ENCODE measurements around the gene L1CAM. TPM values are rescaled to one million over a fixed set of nuclear protein-coding genes. Genes with fewer than 3 reads are reported as not detected.

L1CAM gene
- total RNA-seq, 1 experiment from 2014 or later = 0.64 TPM

GRCh38 chrX:153814591-153815315, 71.2 kb downstream of the L1CAM start:
- Histone ChIP-seq H3K27ac (ENCODE audit: low read depth, low read length, poor library complexity, severe bottlenecking) (no peak overlapping the region), H3K4me1 (ENCODE audit: insufficient read depth, low read length, poor library complexity, severe bottlenecking) (no peaks in the 10 kb centered on the region), H3K36me3 (ENCODE audit: insufficient read depth, low read length, poor library complexity, severe bottlenecking) (no peaks in the 10 kb centered on the region), H3K27me3 (replicated peaks; ENCODE audit: insufficient read depth, low read depth, low read length, poor library complexity) (no peaks in the 10 kb centered on the region), H3K4me3 (ENCODE audit: low read depth, low read length, poor library complexity, severe bottlenecking) (no peak overlapping the region), H3K9me3 (ENCODE audit: low read depth, low read length, poor library complexity, severe bottlenecking) (no peaks in the 10 kb centered on the region)
- intact Hi-C loops (cut with micrococcal nuclease; ENCODE audit: unreplicated experiment) = no loop called here
- DNase-seq (ENCODE audit: low spot score) = no peak
- ChIA-PET CTCF (no interaction called here), POLR2A (ENCODE audit: low non-redundant PET) (no interaction called here)
- no TSS peak for BruUV-seq (replicated peaks)
- TF ChIP-seq EZH2 (IDR thresholded peaks at IDR 0.05; ENCODE audit: borderline replicate concordance, low read depth, low read length, poor library complexity, severe bottlenecking) (no peak), CTCF (conservative IDR thresholded peaks at IDR 0.05; ENCODE audit: low read depth, low read length) (no peak)

GRCh38 chrX:153813161-153813560, 72.8 kb downstream of the L1CAM start:
- CTCF ChIA-PET = no interaction called here
- Histone ChIP-seq H3K27me3 (replicated peaks; ENCODE audit: insufficient read depth, low read depth, low read length, poor library complexity) (no peaks in the 10 kb centered on the region), H3K27ac (ENCODE audit: low read depth, low read length, poor library complexity, severe bottlenecking) (no peak overlapping the region), H3K4me1 (ENCODE audit: insufficient read depth, low read length, poor library complexity, severe bottlenecking) (no peaks in the 10 kb centered on the region), H3K9me3 (ENCODE audit: low read depth, low read length, poor library complexity, severe bottlenecking) (no peaks in the 10 kb centered on the region), H3K4me3 (ENCODE audit: low read depth, low read length, poor library complexity, severe bottlenecking) (no peak overlapping the region), H3K36me3 (ENCODE audit: insufficient read depth, low read length, poor library complexity, severe bottlenecking) (no peaks in the 10 kb centered on the region)
- no peak for DNase-seq (ENCODE audit: low spot score)
- intact Hi-C loops (cut with micrococcal nuclease; ENCODE audit: unreplicated experiment) = no loop called here
- TF ChIP-seq EZH2 (IDR thresholded peaks at IDR 0.05; ENCODE audit: borderline replicate concordance, low read depth, low read length, poor library complexity, severe bottlenecking) (no peak), CTCF (conservative IDR thresholded peaks at IDR 0.05; ENCODE audit: low read depth, low read length) (no peak)
- BruUV-seq (replicated peaks) = no TSS peak
- POLR2A ChIA-PET (ENCODE audit: low non-redundant PET) = no interaction called here

- TF ChIP-seq CTCF (conservative IDR thresholded peaks at IDR 0.05; ENCODE audit: low read depth, low read length) (no peak), EZH2 (IDR thresholded peaks at IDR 0.05; ENCODE audit: borderline replicate concordance, low read depth, low read length, poor library complexity, severe bottlenecking) (no peak)
- Histone ChIP-seq H3K4me3 (ENCODE audit: low read depth, low read length, poor library complexity, severe bottlenecking) (no peak overlapping the region), H3K4me1 (ENCODE audit: insufficient read depth, low read length, poor library complexity, severe bottlenecking) (no peaks in the 10 kb centered on the region), H3K36me3 (ENCODE audit: insufficient read depth, low read length, poor library complexity, severe bottlenecking) (no peaks in the 10 kb centered on the region), H3K27ac (ENCODE audit: low read depth, low read length, poor library complexity, severe bottlenecking) (no peak overlapping the region), H3K9me3 (ENCODE audit: low read depth, low read length, poor library complexity, severe bottlenecking) (no peaks in the 10 kb centered on the region), H3K27me3 (replicated peaks; ENCODE audit: insufficient read depth, low read depth, low read length, poor library complexity) (no peaks in the 10 kb centered on the region)
- intact Hi-C loops (cut with micrococcal nuclease; ENCODE audit: unreplicated experiment) = no loop called here
- ChIA-PET CTCF (no interaction called here), POLR2A (ENCODE audit: low non-redundant PET) (no interaction called here)
- no TSS peak for BruUV-seq (replicated peaks)
- DNase-seq (ENCODE audit: low spot score) = no peak
These were observed 73.8 kb downstream of the L1CAM start for GRCh38 chrX:153812220-153812619.

Other genes starting within 250 kb of the L1CAM start
- 0.92 and 1.4 TPM in 2 replicates for gene DUSP9, start 239.0 kb downstream of the L1CAM start, total RNA-seq (2021)
- 0.52 and 0.60 TPM in 2 replicates for gene PNCK, start 212.4 kb downstream of the L1CAM start, total RNA-seq (2021)
- 41.4 and 49.8 TPM in 2 replicates for gene SLC6A8, start 198.2 kb downstream of the L1CAM start, total RNA-seq (2021)
- gene BCAP31, start 161.8 kb downstream of the L1CAM start, total RNA-seq (2021) = 219 and 235 TPM in 2 replicates
- 7.8 and 8.0 TPM in 2 replicates for gene ABCD1, start 161.3 kb downstream of the L1CAM start, total RNA-seq (2021)
- 0.59 TPM in 1 of 2 replicates, not detected in the other for gene PLXNB3, start 121.9 kb downstream of the L1CAM start, total RNA-seq (2021)
- not detected in 2 replicates for gene SRPK3, start 105.1 kb downstream of the L1CAM start, total RNA-seq (2021)
- 52.0 and 55.7 TPM in 2 replicates for gene IDH3G, start 91.8 kb downstream of the L1CAM start, total RNA-seq (2021)
- 205 and 214 TPM in 2 replicates for gene SSR4, start 91.5 kb downstream of the L1CAM start, total RNA-seq (2021)
- 2.6 and 6.0 TPM in 2 replicates for gene PDZD4, start 55.6 kb downstream of the L1CAM start, total RNA-seq (2021)
- gene AVPR2, start 18.5 kb upstream of the L1CAM start, total RNA-seq (2021) = not detected in 2 replicates
- gene ARHGAP4, start 40.1 kb upstream of the L1CAM start, total RNA-seq (2021) = 43.0 and 45.7 TPM in 2 replicates
- 136 and 140 TPM in 2 replicates for gene NAA10, start 48.9 kb upstream of the L1CAM start, total RNA-seq (2021)
- gene RENBP, start 58.5 kb upstream of the L1CAM start, total RNA-seq (2021) = 3.4 and 5.7 TPM in 2 replicates
- gene HCFC1, start 85.6 kb upstream of the L1CAM start, total RNA-seq (2021) = 124 and 137 TPM in 2 replicates
- gene TMEM187, start 86.6 kb upstream of the L1CAM start, total RNA-seq (2021) = 2.8 and 6.8 TPM in 2 replicates
- gene IRAK1, start 133.7 kb upstream of the L1CAM start, total RNA-seq (2021) = 118 and 147 TPM in 2 replicates
- 51.9 and 52.8 TPM in 2 replicates for gene MECP2, start 211.5 kb upstream of the L1CAM start, total RNA-seq (2021)

Measured in A673 (cell line).